ACHN (cell line): ENCODE data around the gene HHIPL1.

ENCODE experiments used
- DNase-seq: peaks from one replicate; pipeline ENCODE4 v3.0.0-alpha.2; 2015
- in situ Hi-C: cut with HindIII; loops from 2 replicates; pipeline ENCODE4 v1.10.0; 2017; ENCODE audit warnings: low sequenced_read_pairs, low pct_ligation_motif_present, low pct_unique_long_range_greater_than_20kb

HHIPL1 gene

GRCh38 chr14:99698236-99698635, 53.3 kb downstream of the HHIPL1 start:
- in situ Hi-C loops, result no loop called here
- no peak for DNase-seq

- in situ Hi-C loops, result no loop called here
- DNase-seq, result no peak
Observed at GRCh38 chr14:99698642-99699041, 53.7 kb downstream of the HHIPL1 start.

- in situ Hi-C loops, result no loop called here
- no peak for DNase-seq
Observed at GRCh38 chr14:99699085-99699760, 54.3 kb downstream of the HHIPL1 start.

- DNase-seq, result no peak
- in situ Hi-C loops, result no loop called here
Observed at GRCh38 chr14:99699861-99700260, 54.9 kb downstream of the HHIPL1 start.

GRCh38 chr14:99700379-99700778, 55.5 kb downstream of the HHIPL1 start:
- in situ Hi-C loops, result no loop called here
- no peak for DNase-seq

GRCh38 chr14:99701260-99701659, 56.3 kb downstream of the HHIPL1 start:
- in situ Hi-C loops, result no loop called here
- DNase-seq, result no peak

- DNase-seq, result no peak
- in situ Hi-C loops, result no loop called here
Observed at GRCh38 chr14:99702115-99702514, 57.2 kb downstream of the HHIPL1 start.

GRCh38 chr14:99703381-99703780, 58.5 kb downstream of the HHIPL1 start:
- in situ Hi-C loops, result no loop called here
- DNase-seq, result no peak

- no peak for DNase-seq
- in situ Hi-C loops, result no loop called here
Observed at GRCh38 chr14:99704037-99704436, 59.1 kb downstream of the HHIPL1 start.

- in situ Hi-C loops, result no loop called here
- DNase-seq, result no peak
Observed at GRCh38 chr14:99706107-99706900, 61.4 kb downstream of the HHIPL1 start.

GRCh38 chr14:99707420-99707819, 62.5 kb downstream of the HHIPL1 start:
- DNase-seq, result no peak
- in situ Hi-C loops, result no loop called here

GRCh38 chr14:99707921-99708320, 63.0 kb downstream of the HHIPL1 start:
- no peak for DNase-seq
- in situ Hi-C loops, result no loop called here

GRCh38 chr14:99708449-99708848, 63.5 kb downstream of the HHIPL1 start:
- in situ Hi-C loops, result no loop called here
- DNase-seq, result no peak

- in situ Hi-C loops, result no loop called here
- no peak for DNase-seq
Observed at GRCh38 chr14:99713972-99714371, 69.0 kb downstream of the HHIPL1 start.

GRCh38 chr14:99715266-99716000, 70.5 kb downstream of the HHIPL1 start:
- in situ Hi-C loops, result no loop called here
- no peak for DNase-seq

GRCh38 chr14:99716091-99716849, 71.3 kb downstream of the HHIPL1 start:
- no peak for DNase-seq
- in situ Hi-C loops, result no loop called here

GRCh38 chr14:99716850-99717681, 72.1 kb downstream of the HHIPL1 start:
- in situ Hi-C loops, result no loop called here

GRCh38 chr14:99717682-99718013, 72.7 kb downstream of the HHIPL1 start:
- in situ Hi-C loops, result no loop called here
- no peak for DNase-seq

More at GRCh38 chr14:99716850-99717681, 72.1 kb downstream of the HHIPL1 start:
- DNase-seq, result no peak
